Fibroblast of skin of scalp (primary cell): ENCODE results near the gene GLTP.
A peak's percentile ranks its signal among the peaks of the same experiment; 100 is the strongest.
"Not testable (repeated sequence)": the region's sequence is repeated elsewhere in the genome, so short reads cannot be mapped to it uniquely, and the experiment has no call there.

Experiments used
- DNase-seq: peaks from one replicate; pipeline ENCODE4 v3.0.0-alpha.2; 2013

The GLTP gene

DNA sequence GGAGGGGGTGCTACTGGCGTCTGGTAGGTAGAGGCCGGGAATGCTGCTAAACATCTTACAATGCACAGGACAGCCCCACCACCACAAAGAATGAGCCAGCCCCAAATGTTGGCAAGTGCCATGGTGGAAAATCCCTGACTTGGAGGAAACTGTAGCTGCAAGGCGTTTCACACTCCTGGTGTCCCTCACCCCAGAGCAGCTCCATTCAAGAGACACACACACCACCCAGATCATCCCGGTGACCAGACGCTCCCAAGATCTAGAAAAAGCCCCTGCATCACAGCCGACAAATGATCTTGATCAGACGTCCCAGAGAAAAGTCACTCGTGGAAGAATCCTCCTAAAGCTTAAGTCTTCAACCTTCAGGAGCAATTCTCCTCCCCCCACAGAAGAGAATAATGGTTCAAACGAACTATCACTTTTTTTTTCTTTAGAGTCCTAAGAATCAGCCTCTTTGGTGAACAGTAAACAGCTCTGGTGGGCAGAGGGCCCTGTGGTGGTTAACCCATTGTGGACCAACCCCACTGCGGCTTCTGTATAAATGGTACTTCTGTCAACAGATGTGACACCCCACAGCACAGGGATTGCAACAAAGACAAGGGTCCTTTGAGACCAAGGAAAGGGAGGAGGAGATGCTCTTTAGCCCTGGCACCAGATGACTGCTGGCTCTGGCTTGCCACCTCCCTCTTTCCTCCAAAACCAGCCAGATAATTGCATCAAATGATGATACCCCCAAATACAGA is 2.7 kb downstream of the GLTP start:
- DNase-seq = no peak

- DNase-seq = no peak
These were observed 3.9 kb downstream of the GLTP start for GRCh38 chr12:109876406-109876805.

GRCh38 chr12:109875572-109876131 is 4.7 kb downstream of the GLTP start:
- DNase-seq = no peak

DNA sequence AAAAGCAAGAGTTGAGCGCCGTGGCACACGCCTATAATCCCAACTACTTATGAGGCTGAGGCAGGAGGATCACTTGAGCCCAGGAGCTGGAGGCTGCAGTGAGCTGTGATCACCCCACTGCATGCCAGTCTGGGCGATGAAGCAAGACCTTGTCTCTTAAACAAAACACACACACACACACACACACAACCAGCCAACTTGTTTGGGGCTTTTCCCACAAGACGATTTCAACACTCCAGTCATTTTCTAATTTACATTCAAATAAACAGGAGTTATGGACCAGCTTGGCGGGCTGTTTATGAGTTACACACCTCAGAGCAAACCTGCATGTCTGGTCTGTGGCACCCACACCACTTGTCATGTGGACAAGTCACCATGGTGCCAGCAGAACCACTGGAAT is 6.7 kb downstream of the GLTP start:
- no peak for DNase-seq

- DNase-seq = peak; percentile 43
These were observed 8.6 kb downstream of the GLTP start for GRCh38 chr12:109871668-109872314.

GRCh38 chr12:109870648-109871047 is 9.7 kb downstream of the GLTP start:
- peak; percentile 39 for DNase-seq

- no peak for DNase-seq
These were observed 11.9 kb downstream of the GLTP start for GRCh38 chr12:109868182-109869051.

GRCh38 chr12:109864916-109865315 is 15.4 kb downstream of the GLTP start:
- DNase-seq = no peak

DNA sequence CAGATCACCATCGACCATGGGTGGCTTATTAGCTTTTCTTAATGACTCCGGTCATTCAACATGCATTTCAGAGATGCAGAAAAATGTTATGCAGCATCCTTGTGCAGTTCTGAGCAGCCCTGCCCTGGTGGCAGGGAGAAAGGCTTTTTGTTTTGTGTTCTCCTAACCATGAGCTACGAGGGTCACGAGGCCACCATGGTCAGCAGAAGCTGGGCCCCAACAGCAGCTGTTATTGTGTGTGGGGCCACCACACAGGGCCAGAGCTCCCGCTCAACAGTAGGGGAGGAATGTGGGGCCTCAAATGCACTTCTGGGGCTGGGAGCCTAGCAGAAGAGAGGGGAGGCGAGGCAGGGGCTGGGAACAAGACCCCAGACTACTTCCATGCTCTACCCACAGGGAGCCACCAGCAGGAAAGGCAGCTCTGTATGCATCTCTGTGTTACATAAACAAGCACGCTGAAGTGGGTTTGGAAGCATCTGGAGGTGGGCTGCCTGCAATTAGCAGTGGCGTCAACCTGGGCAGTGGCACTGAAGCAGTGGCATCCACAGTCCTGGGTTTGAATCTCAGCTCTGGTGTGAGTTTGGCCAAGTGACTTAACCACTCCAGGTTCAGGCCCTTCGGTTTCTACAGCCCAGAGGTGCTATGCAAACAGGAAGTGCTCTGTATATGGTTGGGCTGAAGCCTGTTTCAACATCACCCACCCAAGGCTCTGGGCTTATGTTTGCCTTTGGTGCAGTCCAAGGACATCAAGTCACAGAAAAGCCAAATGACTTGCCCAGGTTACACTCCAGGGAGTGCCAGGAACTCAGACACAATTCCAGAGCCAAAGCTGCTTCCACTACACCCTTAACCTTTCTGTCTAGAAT is 16.3 kb downstream of the GLTP start:
- peak; percentile 28 for DNase-seq

DNA sequence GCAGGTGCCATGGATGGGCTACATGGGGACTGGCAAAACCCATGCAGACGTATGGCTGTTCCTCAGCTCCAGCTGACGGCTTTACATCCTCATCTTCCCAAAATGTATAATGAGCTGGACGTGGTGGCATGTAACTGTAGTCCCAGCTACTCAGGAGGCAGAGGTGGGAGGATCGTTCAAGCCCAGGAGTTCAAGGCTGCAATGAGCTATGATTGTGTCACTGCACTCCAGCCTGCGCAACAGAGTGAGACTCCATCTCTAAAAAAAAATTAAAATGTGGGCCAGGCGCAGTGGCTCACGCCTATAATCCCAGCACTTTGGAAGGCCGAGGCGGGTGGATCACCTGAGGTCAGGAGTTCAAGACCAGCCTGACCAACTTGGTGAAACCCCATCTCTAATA is 17.9 kb downstream of the GLTP start:
- not testable (repeated sequence) for DNase-seq

DNA sequence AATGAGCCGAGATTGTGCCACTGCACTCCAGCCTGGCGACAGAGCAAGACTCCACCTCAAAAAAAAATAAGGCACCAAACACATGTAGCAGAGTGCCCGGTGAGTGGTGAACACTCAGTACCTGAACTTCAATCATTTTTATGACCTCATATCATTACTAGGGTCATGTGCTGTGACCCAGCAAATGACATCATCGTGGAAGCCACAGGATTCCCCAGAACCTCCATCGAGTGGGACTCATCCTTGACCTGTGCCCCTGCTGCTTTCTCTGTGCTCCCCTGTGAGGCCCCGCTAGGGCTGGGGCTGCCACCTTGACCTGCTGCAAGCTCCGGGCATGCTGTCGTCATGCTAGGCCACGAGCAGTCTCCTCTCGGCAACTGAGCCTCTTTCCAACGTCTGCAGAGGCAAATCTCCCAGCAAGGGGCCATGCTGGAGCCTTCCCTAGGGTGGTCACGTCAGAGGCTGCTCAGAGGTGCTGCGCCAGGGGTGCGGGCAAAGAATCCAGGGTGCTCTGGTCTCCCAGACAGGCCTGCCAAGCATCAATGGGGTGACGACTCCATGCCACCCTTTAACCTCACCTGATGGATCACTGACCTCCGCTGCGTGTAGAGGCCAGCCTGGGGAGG is 18.5 kb downstream of the GLTP start:
- DNase-seq = no peak

- no peak for DNase-seq
These were observed 19.4 kb downstream of the GLTP start for GRCh38 chr12:109860977-109861376.

- DNase-seq = no peak
These were observed 21.6 kb downstream of the GLTP start for GRCh38 chr12:109858764-109859163.

DNA sequence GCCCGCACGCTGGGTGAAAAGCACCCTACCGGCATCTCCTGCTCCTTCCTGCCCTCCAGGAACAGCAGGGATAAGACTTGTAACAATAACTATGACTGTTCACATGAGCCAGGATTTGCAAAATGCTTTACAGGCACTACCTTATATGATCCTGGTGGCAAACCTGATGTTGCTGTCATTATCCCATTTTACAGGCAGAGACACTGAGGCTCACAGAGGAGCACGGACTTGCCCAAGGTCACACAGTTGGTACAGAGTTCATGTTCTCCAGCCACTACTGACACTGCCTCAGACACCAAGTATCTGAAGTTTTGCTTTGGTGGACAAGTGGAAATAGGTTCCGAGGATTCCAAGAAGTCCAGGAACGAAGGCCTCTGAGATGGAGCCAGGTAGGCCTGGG is 22.6 kb downstream of the GLTP start:
- no peak for DNase-seq

GRCh38 chr12:109855377-109855776 is 25.0 kb downstream of the GLTP start:
- DNase-seq = no peak

DNA sequence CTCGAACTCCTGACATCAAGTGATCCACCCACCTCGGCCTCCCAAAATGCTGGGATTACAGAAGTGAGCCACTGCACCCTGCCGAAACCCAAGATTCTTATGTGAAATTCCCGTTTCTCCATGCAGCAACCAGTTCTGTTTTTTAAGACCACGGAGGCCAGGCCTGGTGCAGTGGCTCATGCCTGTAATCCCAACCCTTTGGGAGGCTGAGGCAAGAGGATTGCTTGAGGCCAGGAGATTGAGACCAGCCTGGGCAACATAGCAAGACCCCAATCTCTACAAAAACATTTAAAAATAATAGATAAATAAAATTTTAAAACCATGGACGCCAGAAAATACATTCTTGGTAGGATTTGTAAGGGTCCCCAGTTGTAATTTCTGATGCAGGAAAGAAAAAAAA is 29.8 kb downstream of the GLTP start:
- DNase-seq = not testable (repeated sequence)

- DNase-seq = no peak
These were observed 33.1 kb downstream of the GLTP start for GRCh38 chr12:109847142-109847735.

DNA sequence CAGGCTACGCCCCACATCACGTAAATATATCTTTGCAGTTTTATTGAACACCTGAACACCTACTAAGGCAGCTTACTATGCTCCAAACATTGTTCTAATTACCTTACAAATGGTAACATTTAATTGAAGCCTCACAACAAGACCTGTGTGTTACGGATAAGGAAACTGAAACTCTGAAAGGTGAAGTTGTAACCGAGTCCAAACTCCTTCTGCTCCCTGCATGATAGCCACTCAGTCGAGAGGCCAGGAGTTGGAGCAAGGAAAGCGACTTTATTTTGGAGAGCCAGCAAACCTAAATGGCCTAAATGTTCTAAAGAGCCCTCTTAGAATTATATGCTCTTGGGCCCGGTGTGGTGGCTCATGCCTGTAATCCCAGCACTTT is 34.5 kb downstream of the GLTP start:
- DNase-seq = no peak

DNA sequence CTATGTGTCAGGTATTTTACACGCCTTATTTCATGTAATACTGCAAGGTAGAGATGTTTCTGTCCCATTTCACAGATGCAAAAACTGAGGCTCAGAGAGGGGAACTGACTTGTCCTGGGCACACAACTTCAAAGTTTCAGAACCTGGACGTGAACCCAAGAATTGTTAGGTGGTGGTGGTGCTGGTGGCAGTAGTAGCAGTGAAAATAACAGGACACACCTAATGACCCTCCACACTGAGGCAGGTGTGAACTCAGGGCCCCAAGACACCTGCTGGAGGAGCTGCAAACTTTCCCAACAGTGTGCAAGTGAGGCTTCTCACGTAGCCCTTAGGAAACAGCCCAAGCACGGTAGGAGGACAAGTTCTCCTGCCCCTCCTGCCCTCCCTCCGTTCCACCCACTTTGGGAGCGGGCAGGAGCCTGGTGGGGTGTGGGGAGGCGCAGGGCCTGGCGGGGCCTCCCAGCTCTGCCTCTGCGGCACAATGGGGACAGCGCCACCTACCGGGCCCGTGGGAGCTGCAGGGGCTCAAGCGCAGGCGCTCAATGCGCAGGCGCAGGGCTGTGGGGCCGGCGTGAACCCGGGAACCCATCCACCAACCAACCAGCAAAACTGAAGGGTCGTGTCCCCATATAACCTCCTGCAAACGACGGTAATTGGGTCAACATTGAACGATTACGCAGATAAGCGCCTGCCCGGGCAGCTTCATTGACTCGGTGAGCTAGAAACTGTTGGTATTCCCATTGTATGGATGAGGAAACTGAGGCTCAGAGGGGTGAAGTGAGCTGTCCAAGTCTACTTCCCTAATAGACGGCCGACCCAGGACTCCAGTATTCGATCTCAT is 35.1 kb downstream of the GLTP start:
- peak; percentile 77 for DNase-seq

DNA sequence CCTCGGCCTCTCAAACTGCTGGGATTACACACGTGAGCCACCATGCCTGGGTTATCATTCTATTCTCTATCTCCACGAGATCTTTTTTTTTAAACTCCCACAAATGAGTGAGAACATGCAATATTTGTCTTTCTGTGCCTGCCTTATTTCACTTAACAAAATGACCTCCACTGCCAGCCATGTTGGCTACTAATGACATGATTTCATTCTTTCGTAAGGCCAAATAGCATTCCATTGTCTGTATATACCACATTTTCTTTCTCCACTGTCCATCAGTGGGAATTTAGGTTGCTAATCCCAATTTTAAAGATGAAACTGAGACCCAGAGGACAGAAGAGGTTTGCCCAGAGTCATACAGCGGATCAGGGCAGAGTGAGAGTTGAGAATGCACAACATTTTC is 36.2 kb downstream of the GLTP start:
- DNase-seq = no peak
